ENCODE measurements around the gene SORCS2. TPM values are rescaled to one million over a fixed set of nuclear protein-coding genes. Genes with fewer than 3 reads are reported as not detected.

Gene SORCS2
- total RNA-seq, 1 experiment from 2014 or later, result 0.06 TPM

GRCh38 chr4:7362341-7362740, 170.0 kb downstream of the SORCS2 start:
- no peak for TF ChIP-seq CTCF (conservative IDR thresholded peaks at IDR 0.05; ENCODE audit: low read depth, low read length)
- TF ChIP-seq EZH2 (IDR thresholded peaks at IDR 0.05; ENCODE audit: borderline replicate concordance, low read depth, low read length, poor library complexity, severe bottlenecking), result no peak
- intact Hi-C loops (cut with micrococcal nuclease; ENCODE audit: unreplicated experiment), result no loop called here
- Histone ChIP-seq H3K4me3 (ENCODE audit: low read depth, low read length, poor library complexity, severe bottlenecking) (no peak overlapping the region), H3K36me3 (ENCODE audit: insufficient read depth, low read length, poor library complexity, severe bottlenecking) (no peaks in the 10 kb centered on the region), H3K27ac (ENCODE audit: low read depth, low read length, poor library complexity, severe bottlenecking) (no peak overlapping the region), H3K9me3 (ENCODE audit: low read depth, low read length, poor library complexity, severe bottlenecking) (no peaks in the 10 kb centered on the region), H3K27me3 (replicated peaks; ENCODE audit: insufficient read depth, low read depth, low read length, poor library complexity) (peaks cover 24% of the 10 kb centered on the region), H3K4me1 (ENCODE audit: insufficient read depth, low read length, poor library complexity, severe bottlenecking) (no peaks in the 10 kb centered on the region)
- no TSS peak for BruUV-seq (replicated peaks)
- no peak for DNase-seq (ENCODE audit: low spot score)
- ChIA-PET POLR2A (ENCODE audit: low non-redundant PET) (no interaction called here), CTCF (no interaction called here)

GRCh38 chr4:7362862-7363430, 170.6 kb downstream of the SORCS2 start:
- Histone ChIP-seq H3K27ac (ENCODE audit: low read depth, low read length, poor library complexity, severe bottlenecking) (no peak overlapping the region), H3K9me3 (ENCODE audit: low read depth, low read length, poor library complexity, severe bottlenecking) (no peaks in the 10 kb centered on the region), H3K4me1 (ENCODE audit: insufficient read depth, low read length, poor library complexity, severe bottlenecking) (no peaks in the 10 kb centered on the region), H3K36me3 (ENCODE audit: insufficient read depth, low read length, poor library complexity, severe bottlenecking) (no peaks in the 10 kb centered on the region), H3K4me3 (ENCODE audit: low read depth, low read length, poor library complexity, severe bottlenecking) (no peak overlapping the region), H3K27me3 (replicated peaks; ENCODE audit: insufficient read depth, low read depth, low read length, poor library complexity) (peaks cover 30% of the 10 kb centered on the region)
- no TSS peak for BruUV-seq (replicated peaks)
- DNase-seq (ENCODE audit: low spot score), result no peak
- intact Hi-C loops (cut with micrococcal nuclease; ENCODE audit: unreplicated experiment), result no loop called here
- CTCF ChIA-PET, result no interaction called here
- no peak for TF ChIP-seq EZH2 (IDR thresholded peaks at IDR 0.05; ENCODE audit: borderline replicate concordance, low read depth, low read length, poor library complexity, severe bottlenecking)
- TF ChIP-seq CTCF (conservative IDR thresholded peaks at IDR 0.05; ENCODE audit: low read depth, low read length), result no peak
- POLR2A ChIA-PET (ENCODE audit: low non-redundant PET), result no interaction called here

GRCh38 chr4:7364979-7365378, 172.6 kb downstream of the SORCS2 start:
- ChIA-PET CTCF (no interaction called here), POLR2A (ENCODE audit: low non-redundant PET) (no interaction called here)
- BruUV-seq (replicated peaks), result no TSS peak
- H3K36me3 ChIP-seq (ENCODE audit: insufficient read depth, low read length, poor library complexity, severe bottlenecking), result no peaks in the 10 kb centered on the region
- H3K9me3 ChIP-seq (ENCODE audit: low read depth, low read length, poor library complexity, severe bottlenecking), result no peaks in the 10 kb centered on the region
- no peak overlapping the region for H3K4me3 ChIP-seq (ENCODE audit: low read depth, low read length, poor library complexity, severe bottlenecking)
- no peak for TF ChIP-seq CTCF (conservative IDR thresholded peaks at IDR 0.05; ENCODE audit: low read depth, low read length)
- TF ChIP-seq EZH2 (IDR thresholded peaks at IDR 0.05; ENCODE audit: borderline replicate concordance, low read depth, low read length, poor library complexity, severe bottlenecking), result no peak
- peaks cover 36% of the 10 kb centered on the region for H3K27me3 ChIP-seq (replicated peaks; ENCODE audit: insufficient read depth, low read depth, low read length, poor library complexity)
- intact Hi-C loops (cut with micrococcal nuclease; ENCODE audit: unreplicated experiment), result no loop called here
- no peaks in the 10 kb centered on the region for H3K4me1 ChIP-seq (ENCODE audit: insufficient read depth, low read length, poor library complexity, severe bottlenecking)
- no peak for DNase-seq (ENCODE audit: low spot score)
- H3K27ac ChIP-seq (ENCODE audit: low read depth, low read length, poor library complexity, severe bottlenecking), result no peak overlapping the region

All from A673 (cell line).